Suprapubic skin (tissue), 3 donors: ENCODE measurements around the gene SLIT2.

ENCODE experiments used
- EP300 ChIP-seq: sonication (generic); formaldehyde crosslinking; IDR thresholded peaks from one replicate; pipeline ENCODE4 v1.6.1; 2017; ENCODE audit warnings: antibody characterized with exemption
- POLR2A ChIP-seq, 2 donors: fragments of 450-650 bp; IDR thresholded peaks; one replicate each; pipeline ENCODE4 v1.6.1; 2017; ENCODE audit warnings: antibody characterized with exemption in 2 of 2, mild to moderate bottlenecking in 2 of 2, moderate library complexity in 2 of 2
- TF ChIP-seq, protein P1 (sequence below), 2 donors: fragments of 200-600 bp in 1 of 2; fragments of 450-650 bp in 1 of 2; sonication (generic) in 1 of 2; IDR thresholded peaks; one replicate each; pipeline ENCODE4 v1.5.1; 2016 to 2019; ENCODE audit warnings: antibody characterized with exemption in 2 of 2, mild to moderate bottlenecking in 1 of 2, moderate library complexity in 1 of 2

DNA sequence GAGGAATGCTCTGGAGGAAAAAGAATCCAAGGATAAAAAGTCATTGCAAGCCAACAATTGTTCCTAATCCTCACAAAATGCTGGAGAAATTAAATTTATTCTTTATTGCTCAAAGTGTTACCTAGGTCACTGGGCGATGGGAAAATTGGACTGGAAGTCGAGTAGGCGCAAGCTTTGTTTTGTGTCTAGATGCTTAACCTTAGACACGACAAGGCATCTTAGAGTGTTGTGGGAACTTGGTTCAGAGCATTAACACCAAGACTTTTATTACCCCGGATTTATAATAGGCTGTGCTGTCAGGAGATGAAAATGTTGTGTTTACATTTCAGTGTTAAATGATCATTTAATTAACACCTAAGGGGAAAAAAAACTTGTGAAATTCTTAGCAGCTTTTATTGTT is 25.1 kb downstream of the SLIT2 start:
- TF ChIP-seq POLR2A (IDR thresholded peaks at IDR 0.05) (no peak), EP300 (no peak)
- TF ChIP-seq, protein P1, sequence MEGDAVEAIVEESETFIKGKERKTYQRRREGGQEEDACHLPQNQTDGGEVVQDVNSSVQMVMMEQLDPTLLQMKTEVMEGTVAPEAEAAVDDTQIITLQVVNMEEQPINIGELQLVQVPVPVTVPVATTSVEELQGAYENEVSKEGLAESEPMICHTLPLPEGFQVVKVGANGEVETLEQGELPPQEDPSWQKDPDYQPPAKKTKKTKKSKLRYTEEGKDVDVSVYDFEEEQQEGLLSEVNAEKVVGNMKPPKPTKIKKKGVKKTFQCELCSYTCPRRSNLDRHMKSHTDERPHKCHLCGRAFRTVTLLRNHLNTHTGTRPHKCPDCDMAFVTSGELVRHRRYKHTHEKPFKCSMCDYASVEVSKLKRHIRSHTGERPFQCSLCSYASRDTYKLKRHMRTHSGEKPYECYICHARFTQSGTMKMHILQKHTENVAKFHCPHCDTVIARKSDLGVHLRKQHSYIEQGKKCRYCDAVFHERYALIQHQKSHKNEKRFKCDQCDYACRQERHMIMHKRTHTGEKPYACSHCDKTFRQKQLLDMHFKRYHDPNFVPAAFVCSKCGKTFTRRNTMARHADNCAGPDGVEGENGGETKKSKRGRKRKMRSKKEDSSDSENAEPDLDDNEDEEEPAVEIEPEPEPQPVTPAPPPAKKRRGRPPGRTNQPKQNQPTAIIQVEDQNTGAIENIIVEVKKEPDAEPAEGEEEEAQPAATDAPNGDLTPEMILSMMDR (IDR thresholded peaks at IDR 0.05): no peak
